WERI-Rb-1 (cell line): ENCODE measurements around the gene KCNN4.

ENCODE experiments used
- DNase-seq: peaks from one replicate; pipeline ENCODE4 v3.0.0-alpha.2; 2020
- H3K27ac ChIP-seq: fragments of 250-450 bp; sonication (Bioruptor Pico); 2 replicates; pipeline ENCODE4 v1.5.1; 2020; ENCODE audit warnings: mild to moderate bottlenecking, moderate library complexity
- H3K27me3 ChIP-seq: fragments of 250-450 bp; sonication (Bioruptor Pico); 2 replicates; pipeline ENCODE4 v1.5.1; 2021; ENCODE audit warnings: mild to moderate bottlenecking, low read depth, moderate library complexity; ENCODE audit not compliant: insufficient read depth, severe bottlenecking
- H3K36me3 ChIP-seq: fragments of 250-450 bp; sonication (Bioruptor Pico); 2 replicates; pipeline ENCODE4 v1.5.1; 2020; ENCODE audit warnings: mild to moderate bottlenecking, moderate library complexity
- H3K4me3 ChIP-seq: 2 replicates; pipeline ENCODE4 v1.5.1; 2011; ENCODE audit warnings: low read depth, mild to moderate bottlenecking, control low read depth, low read length
- H3K9me3 ChIP-seq: fragments of 250-450 bp; sonication (Bioruptor Pico); 2 replicates; pipeline ENCODE4 v1.5.1; 2021; ENCODE audit warnings: mild to moderate bottlenecking, moderate library complexity; ENCODE audit not compliant: severe bottlenecking
- CTCF ChIP-seq: IDR thresholded peaks from 2 replicates; pipeline ENCODE4 v1.5.1; 2011; ENCODE audit warnings: low read depth, mild to moderate bottlenecking, control low read depth, inconsistent platforms, low read length

The KCNN4 gene

GRCh38 chr19:43738780-43739211 is 42.0 kb downstream of the KCNN4 start:
- Histone ChIP-seq H3K36me3 (peaks cover 80% of the 10 kb centered on the region), H3K27me3 (no peaks in the 10 kb centered on the region), H3K4me3 (no peak overlapping the region), H3K9me3 (no peaks in the 10 kb centered on the region), H3K27ac (no peak overlapping the region)
- no peak for DNase-seq
- TF ChIP-seq CTCF = no peak

- no peak for TF ChIP-seq CTCF
- Histone ChIP-seq H3K9me3 (no peaks in the 10 kb centered on the region), H3K4me3 (no peak overlapping the region), H3K27me3 (no peaks in the 10 kb centered on the region), H3K36me3 (peaks cover 77% of the 10 kb centered on the region), H3K27ac (no peak overlapping the region)
- no peak for DNase-seq
These were observed 44.8 kb downstream of the KCNN4 start for GRCh38 chr19:43735957-43736356.

- H3K27ac ChIP-seq = no peak overlapping the region
- TF ChIP-seq CTCF = no peak
- H3K9me3 ChIP-seq = no peaks in the 10 kb centered on the region
- H3K27me3 ChIP-seq = no peaks in the 10 kb centered on the region
- no peak overlapping the region for H3K4me3 ChIP-seq
- DNase-seq = no peak
- H3K36me3 ChIP-seq = peaks cover 72% of the 10 kb centered on the region
These were observed 45.8 kb downstream of the KCNN4 start for GRCh38 chr19:43735013-43735412.

GRCh38 chr19:43731846-43732245 is 48.9 kb downstream of the KCNN4 start:
- no peak overlapping the region for H3K4me3 ChIP-seq
- H3K27me3 ChIP-seq = no peaks in the 10 kb centered on the region
- H3K9me3 ChIP-seq = no peaks in the 10 kb centered on the region
- no peak for TF ChIP-seq CTCF
- H3K27ac ChIP-seq = no peak overlapping the region
- DNase-seq = no peak
- peaks cover 57% of the 10 kb centered on the region for H3K36me3 ChIP-seq

GRCh38 chr19:43731346-43731745 is 49.4 kb downstream of the KCNN4 start:
- no peak for TF ChIP-seq CTCF
- Histone ChIP-seq H3K4me3 (no peak overlapping the region), H3K9me3 (no peaks in the 10 kb centered on the region), H3K36me3 (peaks cover 52% of the 10 kb centered on the region), H3K27ac (no peak overlapping the region), H3K27me3 (no peaks in the 10 kb centered on the region)
- no peak for DNase-seq

GRCh38 chr19:43729919-43730318 is 50.9 kb downstream of the KCNN4 start:
- no peak for TF ChIP-seq CTCF
- H3K27ac ChIP-seq = no peak overlapping the region
- H3K9me3 ChIP-seq = no peaks in the 10 kb centered on the region
- DNase-seq = no peak
- no peaks in the 10 kb centered on the region for H3K27me3 ChIP-seq
- peaks cover 45% of the 10 kb centered on the region for H3K36me3 ChIP-seq
- H3K4me3 ChIP-seq = no peak overlapping the region
